GM18499 (cell line): ENCODE measurements around the gene NUDT11.
"Not testable (repeated sequence)": the region's sequence is repeated elsewhere in the genome, so short reads cannot be mapped to it uniquely, and the experiment has no call there.

Source experiments
- ATAC-seq: cut with Tn5 transposase; IDR thresholded peaks from one replicate; pipeline ENCODE4 v1.9.1; 2021; ENCODE audit warnings: moderate number of reproducible peaks; ENCODE audit not compliant: insufficient read depth, unreplicated experiment

NUDT11 gene

DNA sequence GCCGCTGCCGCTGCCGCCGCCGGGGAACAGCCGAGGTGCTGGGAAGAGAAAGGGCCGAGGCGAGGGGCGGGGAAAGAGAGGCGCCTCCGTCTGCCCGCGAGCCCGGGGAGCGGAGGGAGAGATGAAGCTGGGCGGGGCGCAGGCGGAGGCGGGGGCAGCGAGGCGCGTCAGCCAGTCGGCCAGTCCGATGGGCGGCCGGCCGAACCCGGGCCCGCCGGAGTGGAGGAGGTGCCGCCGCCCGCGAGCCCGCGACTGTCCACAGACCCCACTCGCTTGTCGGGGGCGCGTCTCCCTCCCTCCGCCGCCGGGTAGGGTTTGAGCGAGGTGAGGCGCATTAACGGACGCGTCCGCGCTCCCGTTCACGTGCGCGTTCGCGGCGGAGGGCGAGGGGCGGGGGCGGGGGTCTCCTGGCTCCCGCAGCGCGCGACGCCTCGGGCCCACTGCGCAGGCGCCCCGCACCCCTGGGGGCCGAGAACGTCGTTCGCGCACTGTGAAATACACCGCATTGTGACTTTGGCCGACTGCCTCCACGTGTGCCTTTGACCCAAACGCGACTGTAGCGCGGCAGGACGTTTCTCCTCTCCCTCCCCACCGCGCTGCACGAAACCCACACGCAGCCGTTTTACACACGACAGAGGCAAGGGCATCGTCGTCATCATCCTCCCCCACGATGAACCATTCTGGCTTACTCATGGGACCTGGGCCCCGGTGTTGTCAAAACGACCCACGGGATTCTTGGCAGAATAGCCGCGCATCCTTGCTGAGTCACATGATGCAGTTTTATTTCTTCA is at the start of gene NUDT11:
NUDT11 (minus strand) TSS at position 92 of the 791 bp plus-strand sequence. CDS start 148 bp downstream, outside the sequence.
- no peak for ATAC-seq

DNA sequence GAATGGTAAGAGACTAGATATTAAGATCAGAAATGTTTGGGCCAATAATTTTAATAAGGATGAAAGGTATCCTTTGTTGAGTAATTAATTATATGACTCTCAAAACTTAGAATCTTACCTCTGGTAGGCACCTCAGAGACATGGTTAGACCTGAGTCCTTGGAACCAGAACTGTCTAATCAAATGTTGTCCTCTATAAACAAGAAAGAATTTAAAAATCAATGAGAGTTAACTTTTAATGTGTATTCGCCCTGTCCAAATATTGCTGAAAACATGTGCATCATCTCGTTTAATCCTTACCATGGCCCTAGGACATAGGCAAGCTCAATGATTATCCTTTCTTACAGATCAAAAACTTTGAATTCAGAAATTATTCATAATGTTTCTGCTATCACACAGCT is 24.0 kb upstream of the NUDT11 start:
- ATAC-seq = no peak

DNA sequence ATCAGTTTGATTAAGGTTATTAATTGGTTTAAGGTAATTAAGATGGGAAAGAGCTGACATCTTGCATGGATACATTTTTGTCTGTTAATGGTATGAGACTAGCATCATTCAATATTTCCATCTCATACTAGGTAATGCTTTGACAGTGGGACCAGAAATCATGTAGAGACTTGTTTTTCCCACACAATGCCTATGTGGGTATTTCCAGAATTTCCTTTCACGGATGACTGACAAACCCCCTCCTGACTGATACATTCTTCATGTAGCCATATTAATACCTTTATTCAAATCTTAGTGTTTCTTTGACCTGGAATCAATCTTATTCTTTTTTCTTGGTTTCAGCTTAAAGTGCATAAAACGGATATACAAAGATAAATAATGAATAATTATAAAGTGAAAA is 22.7 kb upstream of the NUDT11 start:
- ATAC-seq = not testable (repeated sequence)

DNA sequence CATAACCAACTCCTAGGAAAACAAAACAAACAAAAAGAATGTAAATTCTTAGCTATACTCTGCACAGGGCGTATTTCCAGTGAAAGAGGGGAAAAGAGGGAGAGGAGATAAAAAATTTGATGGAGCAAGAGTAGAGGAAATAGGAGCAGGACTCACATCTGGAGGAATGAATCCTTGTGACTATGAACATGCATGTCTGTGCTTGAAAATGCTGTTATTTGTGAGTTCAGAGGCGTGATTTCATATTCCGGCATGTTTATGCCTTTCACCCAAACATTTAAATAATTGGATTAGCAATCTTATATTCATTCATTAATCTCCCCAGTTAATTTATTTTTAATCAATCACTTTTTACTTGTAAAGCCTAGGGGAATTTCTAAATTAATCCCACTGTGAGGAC is 11.2 kb upstream of the NUDT11 start:
- ATAC-seq = no peak

DNA sequence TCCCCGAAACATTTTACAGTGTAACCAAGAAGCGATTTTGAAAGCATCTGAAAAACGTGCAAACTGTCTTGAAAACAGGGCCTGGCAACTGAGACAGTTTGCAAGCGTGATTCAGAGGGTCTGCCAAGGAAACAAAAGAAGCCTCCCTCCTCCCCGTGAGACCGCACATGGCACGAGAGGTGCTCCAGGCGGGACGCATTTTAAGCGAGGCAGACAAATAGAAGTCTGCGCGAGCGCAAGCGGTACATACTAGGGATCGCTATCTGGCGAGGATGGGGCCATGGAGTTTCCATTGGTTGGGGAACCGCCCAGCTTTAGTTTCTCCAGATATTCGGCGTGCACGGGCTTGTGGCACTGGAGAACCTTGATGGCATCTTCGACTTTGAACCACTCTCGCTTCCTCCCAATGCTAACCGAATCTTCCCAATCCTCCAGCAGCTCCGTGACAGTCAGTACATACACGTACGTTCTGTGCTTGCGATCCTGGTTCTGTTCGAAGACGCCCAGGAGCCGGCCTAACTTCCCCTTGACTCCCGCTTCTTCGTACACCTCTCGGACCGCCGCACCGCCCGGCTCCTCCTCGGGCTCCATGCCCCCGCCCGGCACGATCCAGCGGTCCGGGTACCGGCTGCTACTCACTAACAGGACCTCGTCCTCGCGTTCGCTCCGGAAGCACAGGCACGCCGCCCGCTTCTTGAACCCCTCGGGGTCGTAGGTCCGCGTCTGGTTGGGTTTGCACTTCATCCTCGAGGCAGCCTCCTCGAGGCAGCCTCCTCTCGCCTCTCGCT is 497 bp downstream of the NUDT11 start:
- ATAC-seq = not testable (repeated sequence)

DNA sequence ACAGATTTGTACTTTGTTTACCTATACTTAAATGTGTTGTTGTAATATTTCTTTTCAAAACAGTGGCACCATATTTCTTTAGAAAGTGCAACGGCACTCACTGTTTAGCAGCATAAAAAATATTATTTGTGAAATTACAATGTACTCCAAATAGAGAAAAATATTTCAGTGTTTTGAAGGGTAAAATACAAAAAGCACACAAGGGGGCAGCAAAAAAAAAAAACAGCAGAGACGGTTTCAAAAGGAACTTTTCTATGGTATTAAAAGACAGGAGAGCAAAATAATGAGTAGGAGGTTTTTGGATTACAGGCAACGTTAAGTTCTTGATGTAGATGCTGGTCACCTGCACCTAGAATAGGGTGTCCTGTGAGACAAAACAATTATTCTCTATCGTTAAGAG is 2.0 kb downstream of the NUDT11 start:
- no peak for ATAC-seq

DNA sequence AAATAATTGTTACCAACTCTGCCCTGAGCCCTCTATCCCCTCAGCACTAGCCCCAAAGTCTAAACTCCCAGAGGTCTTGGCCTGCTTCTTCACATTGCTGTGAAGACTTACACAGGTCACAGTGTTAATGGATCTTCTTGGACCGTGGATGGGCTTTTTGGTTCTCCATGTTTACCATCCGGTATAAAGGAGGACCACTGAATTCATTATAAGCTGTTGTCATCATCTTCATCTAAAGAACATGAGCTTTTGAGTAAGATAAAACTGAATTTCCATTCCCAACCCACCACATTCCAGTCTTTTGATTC is 8.5 kb downstream of the NUDT11 start:
- no peak for ATAC-seq

DNA sequence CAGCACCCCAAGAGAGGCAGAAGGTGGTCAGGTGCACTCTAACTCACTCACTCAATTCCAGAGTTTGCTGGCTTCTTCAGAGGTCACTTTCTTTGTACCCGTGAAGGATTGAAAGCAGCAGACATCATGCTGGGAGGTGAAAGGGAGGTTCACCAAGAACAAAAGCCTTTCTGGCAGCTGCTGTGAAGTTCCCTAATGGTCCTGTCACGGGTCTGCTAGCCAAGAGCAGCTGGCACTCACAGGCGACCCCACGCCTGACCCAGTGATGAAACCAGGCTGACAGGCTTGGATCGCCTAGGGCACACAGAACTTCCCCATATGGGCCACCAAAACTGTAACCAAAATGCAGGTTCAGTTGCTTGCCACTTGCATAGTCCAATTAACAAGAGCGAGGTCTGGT is 11.8 kb downstream of the NUDT11 start:
- no peak for ATAC-seq

- not testable (repeated sequence) for ATAC-seq
These were observed 14.0 kb downstream of the NUDT11 start for GRCh38 chrX:51482411-51482810.

- ATAC-seq = no peak
These were observed 19.5 kb downstream of the NUDT11 start for GRCh38 chrX:51476930-51477329.

DNA sequence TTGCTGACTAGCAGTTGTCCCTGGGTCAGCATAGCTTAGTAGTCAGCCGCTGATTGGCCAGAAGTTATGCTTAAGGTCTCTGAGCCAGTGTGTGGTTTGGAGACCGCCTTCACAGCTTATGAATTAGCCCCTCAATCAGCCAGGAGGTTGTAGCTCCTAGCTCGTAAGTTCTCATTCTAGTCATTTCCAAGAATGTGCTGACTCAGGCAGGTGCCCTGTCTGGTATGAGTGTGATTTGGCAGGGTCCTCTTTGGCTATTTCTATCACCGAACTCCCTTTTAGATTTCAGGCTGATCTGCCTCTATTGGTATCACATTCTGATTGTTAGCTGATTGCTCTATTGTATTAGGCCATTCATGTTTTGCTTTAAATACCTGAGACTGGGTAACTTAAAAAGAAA is 33.1 kb downstream of the NUDT11 start:
- ATAC-seq = no peak

- no peak for ATAC-seq
These were observed 35.0 kb downstream of the NUDT11 start for GRCh38 chrX:51461053-51462044.

- ATAC-seq = no peak
These were observed 37.3 kb downstream of the NUDT11 start for GRCh38 chrX:51459125-51459524.

- ATAC-seq = no peak
These were observed 39.6 kb downstream of the NUDT11 start for GRCh38 chrX:51456814-51457213.

GRCh38 chrX:51456246-51456645 is 40.1 kb downstream of the NUDT11 start:
- ATAC-seq = no peak

DNA sequence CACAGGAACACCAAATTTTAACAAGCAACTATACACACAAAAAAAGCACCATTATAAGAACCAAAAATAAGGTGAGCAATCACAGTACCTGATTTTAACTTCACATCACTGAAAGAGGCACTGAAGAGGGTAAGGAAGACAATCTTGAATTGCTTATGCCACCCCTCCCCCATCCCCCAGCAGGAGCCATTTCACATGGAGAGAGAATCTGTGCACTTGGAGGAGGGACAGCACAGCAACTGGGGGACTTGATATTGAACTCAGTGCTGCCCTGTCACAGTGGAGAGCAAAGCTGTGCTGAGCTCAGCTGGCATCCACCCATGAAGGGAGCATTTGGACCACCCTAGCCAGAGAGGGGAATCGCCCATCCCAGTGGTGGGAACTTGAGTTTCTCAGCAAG is 56.0 kb downstream of the NUDT11 start:
- ATAC-seq = no peak
